Endothelial cell of umbilical vein (primary cell): ENCODE results near the gene TEX22. TPM values are rescaled to one million over a fixed set of nuclear protein-coding genes. Genes with fewer than 3 reads are reported as not detected.

Experiments used
- BruUV-seq: library from RNA; stranded (reverse); fragments of 400-500 nt; replicated peaks from 2 replicates; lab custom pipeline; 2021; lab: Mats Ljungman, UMichigan
- CTCF ChIA-PET: fragments of 300-600, 350-600 bp; sonication (Branson Sonifier 250); formaldehyde crosslinking; loops from one replicate; lab custom pipeline; 2021; ENCODE audit warnings: antibody characterized with exemption, inconsistent platforms; lab: Charles Lee
- POLR2A ChIA-PET: fragments of 300-600, 350-600 bp; sonication (Branson Sonifier 250); formaldehyde crosslinking; loops from one replicate; lab custom pipeline; 2021; ENCODE audit warnings: antibody characterized with exemption, inconsistent platforms; lab: Charles Lee
- DNase-seq: peaks from one replicate; pipeline ENCODE4 v3.0.0-alpha.2; 2011; ENCODE audit warnings: low read depth, low spot score
- FAIRE-seq: peaks from 2 replicates; lab custom pipeline; 2011; peaks lifted over from hg19 to GRCh38; lab: Jason Lieb, UNC
- H2AFZ ChIP-seq: 2 replicates; pipeline ENCODE4 v1.6.0; 2012; ENCODE audit warnings: low read depth, low read length, control low read depth, inconsistent platforms
- H3K27ac ChIP-seq: 2 replicates; pipeline ENCODE4 v1.5.1; 2011; ENCODE audit warnings: low read depth, mild to moderate bottlenecking, control low read depth, low read length, moderate library complexity; ENCODE audit not compliant: insufficient read depth
- H3K27me3 ChIP-seq, 2 experiments: 2 replicates each; pipeline versions ENCODE4 v1.6.0 to v1.6.1; 2011; ENCODE audit warnings: low read length in 2 of 2, mixed read lengths in 1 of 2; ENCODE audit not compliant: control insufficient read depth in 2 of 2, insufficient read depth in 2 of 2
- H3K36me3 ChIP-seq, 2 experiments: 2 replicates in 1 of 2; 3 replicates in 1 of 2; pipeline ENCODE4 v1.5.1; 2011; ENCODE audit warnings: low read length in 2 of 2, mild to moderate bottlenecking in 1 of 2, moderate library complexity in 1 of 2; ENCODE audit not compliant: control insufficient read depth in 2 of 2, insufficient read depth in 2 of 2; ENCODE audit errors: extremely low read depth in 1 of 2
- H3K4me1 ChIP-seq: 3 replicates; pipeline ENCODE4 v1.5.1; 2011; ENCODE audit warnings: mild to moderate bottlenecking, low read length; ENCODE audit not compliant: control insufficient read depth, insufficient read depth; ENCODE audit errors: extremely low read depth
- H3K4me2 ChIP-seq: 2 replicates; pipeline ENCODE4 v1.6.1; 2011; ENCODE audit warnings: low read length, control low read depth, mixed read lengths; ENCODE audit not compliant: insufficient read depth
- H3K4me3 ChIP-seq, 3 experiments: fragments of 200-600 bp in 1 of 3; sonication (generic), shearing (Covaris generic) in 1 of 3; replicated peaks in 1 of 3; 2 replicates each; pipeline ENCODE4 v1.5.1; 2011 to 2016; ENCODE audit warnings: control low read depth in 3 of 3, low read length in 3 of 3, mild to moderate bottlenecking in 2 of 3, inconsistent platforms in 1 of 3, low read depth in 1 of 3, moderate library complexity in 1 of 3; ENCODE audit not compliant: insufficient read depth in 1 of 3
- H3K79me2 ChIP-seq: 2 replicates; pipeline ENCODE4 v1.6.0; 2012; ENCODE audit warnings: low read length, inconsistent platforms; ENCODE audit not compliant: control insufficient read depth, insufficient read depth
- H3K9ac ChIP-seq: replicated peaks from 2 replicates; pipeline ENCODE3; 2011; ENCODE audit warnings: low read length, control low read depth; ENCODE audit not compliant: insufficient read depth; ENCODE audit errors: extremely low read depth
- H3K9me1 ChIP-seq: replicated peaks from 3 replicates; pipeline ENCODE4 v1.6.0; 2011; ENCODE audit warnings: mild to moderate bottlenecking, low read length; ENCODE audit not compliant: control insufficient read depth, insufficient read depth; ENCODE audit errors: extremely low read depth
- H3K9me3 ChIP-seq: replicated peaks from 2 replicates; pipeline ENCODE4 v1.5.1; 2012; ENCODE audit warnings: low read length, inconsistent platforms; ENCODE audit not compliant: control insufficient read depth, insufficient read depth
- H4K20me1 ChIP-seq: replicated peaks from 2 replicates; pipeline ENCODE3; 2011; ENCODE audit warnings: mild to moderate bottlenecking, low read length; ENCODE audit not compliant: control insufficient read depth, insufficient read depth; ENCODE audit errors: extremely low read depth
- FOS ChIP-seq: IDR thresholded peaks from 2 replicates; pipeline ENCODE4 v1.6.1; 2011; ENCODE audit warnings: mild to moderate bottlenecking, low read length, moderate library complexity, borderline replicate concordance; ENCODE audit not compliant: insufficient read depth
- GATA2 ChIP-seq: IDR thresholded peaks from 2 replicates; pipeline ENCODE4 v1.7.0; 2011; ENCODE audit warnings: low read depth, mild to moderate bottlenecking, moderate library complexity, mixed read lengths, low read length; ENCODE audit not compliant: insufficient read length, insufficient read depth
- JUN ChIP-seq: IDR thresholded peaks from 2 replicates; pipeline ENCODE4 v1.6.1; 2011; ENCODE audit warnings: borderline replicate concordance, low read depth; ENCODE audit not compliant: insufficient read length, insufficient read depth
- MAX ChIP-seq: IDR thresholded peaks from 2 replicates; pipeline ENCODE4 v1.6.1; 2011; ENCODE audit not compliant: insufficient read depth, insufficient read length
- MYC ChIP-seq: IDR thresholded peaks from one replicate; pipeline ENCODE4 v1.6.1; 2011; ENCODE audit warnings: mild to moderate bottlenecking, low read depth, low read length
- POLR2A ChIP-seq: IDR thresholded peaks from 2 replicates; pipeline ENCODE4 v1.6.1; 2012; ENCODE audit warnings: low read depth, mild to moderate bottlenecking, control low read depth, low read length
- POLR2AphosphoS5 ChIP-seq: IDR thresholded peaks from 2 replicates; pipeline ENCODE4 v1.6.1; 2012; ENCODE audit warnings: low read depth, mild to moderate bottlenecking, control low read depth, low read length, moderate library complexity; ENCODE audit not compliant: insufficient read depth
- dilution Hi-C: fragments of 300-500 bp; cut with MboI; formaldehyde crosslinking; loops from one replicate; pipeline ENCODE4 v1.15.0; 2019; ENCODE audit warnings: low sequenced_read_pairs; ENCODE audit not compliant: extremely low pct_ligation_motif_present
- intact Hi-C: fragments of 100-400 bp; cut with micrococcal nuclease; formaldehyde crosslinking; loops from one replicate; pipeline ENCODE4 v1.10.0; 2022
- polyA plus RNA-seq, 4 experiments: library from polyadenylated mRNA; depleted of rRNA in 3 of 4; stranded (reverse) in 3 of 4; unstranded in 1 of 4; fragments of >200 nt; gene quantifications; 2 replicates each; pipeline versions ENCODE4 v1.2.1 to v1.2.3, GENCODE V29; 2011 to 2012; ENCODE audit warnings: missing spikeins in 1 of 4
- total RNA-seq: library from RNA; stranded (reverse); gene quantifications from 2 replicates; pipeline ENCODE4 v1.2.3, GENCODE V29; 2021

Gene TEX22
- total and polyA plus RNA-seq, 2 donors (not counting 3 experiments of a cell fraction or from before 2014, with no cell fraction given), result 0.06 to 1.1 TPM

GRCh38 chr14:105460616-105461015, 62.3 kb downstream of the TEX22 start:
- Histone ChIP-seq H3K27me3 (no peaks in the 10 kb centered on the region), H3K4me1 (no peaks in the 10 kb centered on the region), H4K20me1 (no peaks in the 10 kb centered on the region), H3K4me3 (no peak overlapping the region), H3K4me2 (no peak overlapping the region), H2AFZ (no peak overlapping the region), H3K36me3 (peaks cover 7 to 62% of the 10 kb centered on the region in 2 experiments), H3K9me3 (no peaks in the 10 kb centered on the region), H3K9ac (no peak overlapping the region), H3K79me2 (no peaks in the 10 kb centered on the region), H3K9me1 (no peaks in the 10 kb centered on the region), H3K27ac (no peak overlapping the region)
- dilution Hi-C loops, result no loop called here
- no peak for FAIRE-seq
- TF ChIP-seq POLR2A (no peak), GATA2 (no peak), JUN (no peak), POLR2AphosphoS5 (no peak), MYC (no peak), FOS (no peak), MAX (no peak)
- intact Hi-C loops, result no loop called here
- POLR2A ChIA-PET, result no interaction called here
- BruUV-seq, result no TSS peak
- CTCF ChIA-PET, result no interaction called here
- DNase-seq, result no peak

GRCh38 chr14:105461903-105462302, 63.6 kb downstream of the TEX22 start:
- peaks cover 7 to 59% of the 10 kb centered on the region in 2 experiments for H3K36me3 ChIP-seq
- POLR2A ChIA-PET, result no interaction called here
- no TSS peak for BruUV-seq
- no peaks in the 10 kb centered on the region for H4K20me1 ChIP-seq
- no peaks in the 10 kb centered on the region for H3K9me3 ChIP-seq
- FAIRE-seq (no peak), DNase-seq (no peak)
- no peak overlapping the region for H3K4me3 ChIP-seq
- dilution Hi-C loops, result no loop called here
- TF ChIP-seq MYC, result no peak
- intact Hi-C loops, result no loop called here
- H2AFZ ChIP-seq, result no peak overlapping the region
- no peak overlapping the region for H3K27ac ChIP-seq
- H3K9me1 ChIP-seq, result no peaks in the 10 kb centered on the region
- H3K79me2 ChIP-seq, result no peaks in the 10 kb centered on the region
- H3K27me3 ChIP-seq, result no peaks in the 10 kb centered on the region
- no peak overlapping the region for H3K9ac ChIP-seq
- CTCF ChIA-PET, result interaction anchor here (1.2 kb wide), 1 partner anchor 10 kb away, joined by 3 read pairs; no protein-coding TSS in a partner anchor
- no peak overlapping the region for H3K4me2 ChIP-seq
- H3K4me1 ChIP-seq, result no peaks in the 10 kb centered on the region

Other genes with a start within 250 kb of the TEX22 start
- gene JAG2, start 229.8 kb upstream of the TEX22 start, total RNA-seq, result 128 and 139 TPM in 2 replicates
- gene JAG2, start 229.8 kb upstream of the TEX22 start, polyA plus RNA-seq, result 80.7 and 105 TPM in 2 replicates
- gene NUDT14, start 217.2 kb upstream of the TEX22 start, total RNA-seq, result 97.7 and 104 TPM in 2 replicates
- gene NUDT14, start 217.2 kb upstream of the TEX22 start, polyA plus RNA-seq, result 103 and 129 TPM in 2 replicates
- gene BTBD6, start 150.0 kb upstream of the TEX22 start, total RNA-seq, result 57.7 and 63.1 TPM in 2 replicates
- 63.1 and 65.0 TPM in 2 replicates for gene BTBD6, start 150.0 kb upstream of the TEX22 start, polyA plus RNA-seq
- gene BRF1, start 97.5 kb upstream of the TEX22 start, total RNA-seq, result 37.9 and 47.2 TPM in 2 replicates
- gene BRF1, start 97.5 kb upstream of the TEX22 start, polyA plus RNA-seq, result 18.6 and 19.0 TPM in 2 replicates
- gene PACS2, start 83.8 kb upstream of the TEX22 start, total RNA-seq, result 80.1 and 86.3 TPM in 2 replicates
- gene PACS2, start 83.8 kb upstream of the TEX22 start, polyA plus RNA-seq, result 52.6 and 52.7 TPM in 2 replicates
- gene MTA1, start 21.3 kb downstream of the TEX22 start, total RNA-seq, result 158 and 167 TPM in 2 replicates
- gene MTA1, start 21.3 kb downstream of the TEX22 start, polyA plus RNA-seq, result 85.2 and 97.2 TPM in 2 replicates
- 322 and 361 TPM in 2 replicates for gene CRIP2, start 76.3 kb downstream of the TEX22 start, total RNA-seq
- gene CRIP2, start 76.3 kb downstream of the TEX22 start, polyA plus RNA-seq, result 954 and 1,384 TPM in 2 replicates
- 4.8 and 8.1 TPM in 2 replicates for gene CRIP1, start 88.3 kb downstream of the TEX22 start, total RNA-seq
- gene CRIP1, start 88.3 kb downstream of the TEX22 start, polyA plus RNA-seq, result 3.0 and 3.1 TPM in 2 replicates
- gene TEDC1, start 92.7 kb downstream of the TEX22 start, total RNA-seq, result 25.3 and 29.9 TPM in 2 replicates
- gene TEDC1, start 92.7 kb downstream of the TEX22 start, polyA plus RNA-seq, result 16.5 and 16.8 TPM in 2 replicates
- gene TMEM121, start 128.0 kb downstream of the TEX22 start, total RNA-seq, result 4.8 and 5.3 TPM in 2 replicates
- 7.7 and 13.1 TPM in 2 replicates for gene TMEM121, start 128.0 kb downstream of the TEX22 start, polyA plus RNA-seq